GM23248 (cell line): ENCODE measurements around the gene SLC44A5.

Source experiments
- EZH2 ChIP-seq: fragments of 200-600 bp; sonication (generic); IDR thresholded peaks from 2 replicates; pipeline ENCODE4 v1.6.1; 2018; ENCODE audit warnings: antibody characterized with exemption, mild to moderate bottlenecking; ENCODE audit not compliant: insufficient read depth, poor library complexity, severe bottlenecking
- EZH2phosphoT487 ChIP-seq: fragments of 200-600 bp; sonication (generic); IDR thresholded peaks from 2 replicates; pipeline ENCODE4 v1.6.1; 2018; ENCODE audit warnings: antibody characterized with exemption, moderate library complexity, mild to moderate bottlenecking, low read depth; ENCODE audit not compliant: insufficient read depth

GRCh38 chr1:75431843-75432242, 179.1 kb downstream of the SLC44A5 start:
- TF ChIP-seq EZH2phosphoT487: no peak
- no peak for TF ChIP-seq EZH2
